Measurements from ENCODE around the gene LHPP.

Gene LHPP

GRCh38 chr10:124450012-124450782, 11.4 kb upstream of the LHPP start, which contains the start of gene NKX1-2:
Gene NKX1-2, minus strand, starts transcription at chr10:124450035. Its CDS starts 92 bp downstream, at chr10:124449943.
- DNase-seq (ENCODE audit: low read depth): no peak
- H3K4me3 ChIP-seq (ENCODE audit: low read depth, low read length): no peak within 1 kb of the TSS
- TF ChIP-seq, protein P1, sequence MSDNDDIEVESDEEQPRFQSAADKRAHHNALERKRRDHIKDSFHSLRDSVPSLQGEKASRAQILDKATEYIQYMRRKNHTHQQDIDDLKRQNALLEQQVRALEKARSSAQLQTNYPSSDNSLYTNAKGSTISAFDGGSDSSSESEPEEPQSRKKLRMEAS (IDR thresholded peaks at IDR 0.05; ENCODE audit: low read depth, low read length): no peak
- TF ChIP-seq POLR2A (IDR thresholded peaks at IDR 0.05; ENCODE audit: extremely low read depth, insufficient read length): no peak
- no peak for TF ChIP-seq MYC (IDR thresholded peaks at IDR 0.05; ENCODE audit: low read depth, low read length)
- TF ChIP-seq, protein P2, sequence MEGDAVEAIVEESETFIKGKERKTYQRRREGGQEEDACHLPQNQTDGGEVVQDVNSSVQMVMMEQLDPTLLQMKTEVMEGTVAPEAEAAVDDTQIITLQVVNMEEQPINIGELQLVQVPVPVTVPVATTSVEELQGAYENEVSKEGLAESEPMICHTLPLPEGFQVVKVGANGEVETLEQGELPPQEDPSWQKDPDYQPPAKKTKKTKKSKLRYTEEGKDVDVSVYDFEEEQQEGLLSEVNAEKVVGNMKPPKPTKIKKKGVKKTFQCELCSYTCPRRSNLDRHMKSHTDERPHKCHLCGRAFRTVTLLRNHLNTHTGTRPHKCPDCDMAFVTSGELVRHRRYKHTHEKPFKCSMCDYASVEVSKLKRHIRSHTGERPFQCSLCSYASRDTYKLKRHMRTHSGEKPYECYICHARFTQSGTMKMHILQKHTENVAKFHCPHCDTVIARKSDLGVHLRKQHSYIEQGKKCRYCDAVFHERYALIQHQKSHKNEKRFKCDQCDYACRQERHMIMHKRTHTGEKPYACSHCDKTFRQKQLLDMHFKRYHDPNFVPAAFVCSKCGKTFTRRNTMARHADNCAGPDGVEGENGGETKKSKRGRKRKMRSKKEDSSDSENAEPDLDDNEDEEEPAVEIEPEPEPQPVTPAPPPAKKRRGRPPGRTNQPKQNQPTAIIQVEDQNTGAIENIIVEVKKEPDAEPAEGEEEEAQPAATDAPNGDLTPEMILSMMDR (IDR thresholded peaks at IDR 0.05; ENCODE audit: low read depth, low read length): no peak

DNA sequence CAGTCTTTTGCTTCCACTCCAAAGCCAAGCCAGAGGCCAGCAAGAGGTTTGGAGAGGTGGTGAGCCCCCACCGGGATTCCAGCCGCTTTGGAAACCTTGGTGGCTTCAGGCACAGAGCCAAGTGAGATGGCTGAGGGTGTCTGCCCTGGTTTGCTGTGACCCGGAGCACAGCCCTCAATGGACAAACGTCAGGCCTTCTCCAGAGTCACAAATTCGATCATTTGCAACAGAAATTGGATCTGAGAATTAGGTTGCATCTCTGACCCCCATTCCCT, 10.9 kb upstream of the LHPP start:
- TF ChIP-seq POLR2A (IDR thresholded peaks at IDR 0.05; ENCODE audit: extremely low read depth, insufficient read length) (no peak), MYC (IDR thresholded peaks at IDR 0.05; ENCODE audit: low read depth, low read length) (no peak)
- TF ChIP-seq, protein P2 (IDR thresholded peaks at IDR 0.05; ENCODE audit: low read depth, low read length): no peak
- TF ChIP-seq, protein P1 (IDR thresholded peaks at IDR 0.05; ENCODE audit: low read depth, low read length): no peak
- no peak for DNase-seq (ENCODE audit: low read depth)
- H3K4me3 ChIP-seq (ENCODE audit: low read depth, low read length): no peak overlapping the region

DNA sequence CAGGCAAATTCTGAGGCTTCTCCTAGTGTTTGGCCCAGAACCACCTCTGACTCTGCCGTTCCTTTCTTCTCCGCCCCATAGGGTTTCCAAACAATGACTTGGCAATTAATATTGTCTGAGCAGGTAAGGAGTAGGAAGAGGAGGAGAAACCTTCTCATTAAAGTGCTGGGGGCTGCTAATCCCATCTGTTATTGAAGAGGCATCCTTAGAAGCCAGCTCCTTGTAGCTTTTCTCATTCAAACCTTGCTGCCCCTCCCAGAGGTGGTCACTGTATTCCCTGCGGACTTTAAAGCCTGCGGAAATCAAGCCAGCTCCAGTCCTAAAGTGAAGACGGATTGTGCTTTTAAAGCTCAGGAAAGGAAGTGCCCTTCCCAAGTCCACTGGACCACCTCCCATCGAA, 10.3 kb upstream of the LHPP start:
- no peak overlapping the region for H3K4me3 ChIP-seq (ENCODE audit: low read depth, low read length)
- no peak for DNase-seq (ENCODE audit: low read depth)
- TF ChIP-seq POLR2A (IDR thresholded peaks at IDR 0.05; ENCODE audit: extremely low read depth, insufficient read length) (no peak), MYC (IDR thresholded peaks at IDR 0.05; ENCODE audit: low read depth, low read length) (no peak)
- TF ChIP-seq, protein P2 (IDR thresholded peaks at IDR 0.05; ENCODE audit: low read depth, low read length): no peak

DNA sequence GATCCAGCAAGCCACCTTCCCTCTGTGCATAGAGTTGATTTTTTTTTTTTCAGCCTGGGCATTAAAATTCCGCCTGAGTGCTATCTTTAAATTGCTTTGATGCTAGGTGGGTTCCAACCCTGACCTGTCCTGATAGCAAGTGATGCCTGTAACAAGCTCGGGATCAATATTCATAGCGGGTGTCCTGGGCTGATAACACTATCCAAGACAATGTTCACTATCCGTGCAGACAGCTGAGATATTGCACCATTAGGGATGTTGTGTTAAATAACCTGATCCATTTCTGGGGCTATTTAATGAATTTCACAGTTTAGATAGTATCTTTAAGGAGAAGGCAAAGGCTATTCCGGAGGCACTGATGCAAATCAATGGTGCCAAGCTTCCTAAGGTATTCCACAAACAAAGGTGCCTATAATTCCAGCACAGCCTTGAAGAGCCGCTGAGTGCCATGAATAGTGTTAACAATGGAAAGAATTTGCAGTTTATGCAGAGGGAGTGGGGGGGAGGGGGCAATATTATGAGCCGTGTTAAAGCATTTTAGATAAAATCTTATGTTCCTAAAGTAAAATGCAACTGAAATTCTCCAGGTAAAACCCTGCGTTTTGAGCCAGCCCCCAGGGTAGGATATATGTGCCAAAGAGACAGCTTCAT, 7.5 kb upstream of the LHPP start:
- no peak for DNase-seq (ENCODE audit: low read depth)
- TF ChIP-seq, protein P1 (IDR thresholded peaks at IDR 0.05; ENCODE audit: low read depth, low read length): no peak
- TF ChIP-seq POLR2A (IDR thresholded peaks at IDR 0.05; ENCODE audit: extremely low read depth, insufficient read length): no peak
- TF ChIP-seq, protein P2 (IDR thresholded peaks at IDR 0.05; ENCODE audit: low read depth, low read length): no peak
- TF ChIP-seq MYC (IDR thresholded peaks at IDR 0.05; ENCODE audit: low read depth, low read length): no peak
- no peak overlapping the region for H3K4me3 ChIP-seq (ENCODE audit: low read depth, low read length)

DNA sequence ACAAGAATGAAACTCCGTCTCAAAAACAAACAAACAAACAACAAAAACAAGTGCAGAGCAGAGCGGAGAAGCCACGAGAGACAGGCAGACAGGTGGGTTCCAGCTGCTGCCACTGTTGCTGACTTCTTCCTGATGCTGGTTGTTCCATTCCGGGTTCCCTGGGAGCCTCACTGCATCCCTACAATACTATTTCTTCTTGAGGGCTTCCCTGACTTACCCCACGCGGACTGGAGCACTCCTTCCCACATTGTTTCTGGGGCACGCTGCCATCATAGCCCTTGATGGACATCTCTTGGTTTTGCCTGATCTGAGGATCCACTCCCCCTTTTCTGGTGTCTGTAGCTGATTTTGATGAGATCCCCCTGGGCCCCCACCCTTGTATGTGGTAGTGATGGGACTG, 6.2 kb upstream of the LHPP start:
- no peak for DNase-seq (ENCODE audit: low read depth)
- TF ChIP-seq, protein P2 (IDR thresholded peaks at IDR 0.05; ENCODE audit: low read depth, low read length): no peak
- no peak for TF ChIP-seq MYC (IDR thresholded peaks at IDR 0.05; ENCODE audit: low read depth, low read length)
- no peak for TF ChIP-seq POLR2A (IDR thresholded peaks at IDR 0.05; ENCODE audit: extremely low read depth, insufficient read length)
- no peak overlapping the region for H3K4me3 ChIP-seq (ENCODE audit: low read depth, low read length)

All from NB4 (cell line).